Cortex of kidney (tissue), 1 donor: ENCODE measurements around the gene DNAH17.

Experiments used
- DNase-seq: peaks from one replicate; lab custom pipeline; 2025; lab: John Stamatoyannopoulos, UW

Gene DNAH17

GRCh38 chr17:78577296-78577695 lies at the start of gene DNAH17:
Gene DNAH17, minus strand, starts transcription at chr17:78577396. Its CDS starts 2,339 bp downstream, at chr17:78575057.
- no peak for DNase-seq

GRCh38 chr17:78624324-78625151 lies 47.3 kb upstream of the DNAH17 start:
- DNase-seq, result no peak

- DNase-seq, result no peak
These were observed 46.3 kb upstream of the DNAH17 start for GRCh38 chr17:78623541-78623940.

- DNase-seq, result no peak
These were observed 45.5 kb upstream of the DNAH17 start for GRCh38 chr17:78622491-78623265.

GRCh38 chr17:78621720-78622490 lies 44.7 kb upstream of the DNAH17 start:
- no peak for DNase-seq

GRCh38 chr17:78620099-78620498 lies 42.9 kb upstream of the DNAH17 start:
- no peak for DNase-seq

GRCh38 chr17:78619334-78619733 lies 42.1 kb upstream of the DNAH17 start:
- no peak for DNase-seq

- no peak for DNase-seq
These were observed 41.3 kb upstream of the DNAH17 start for GRCh38 chr17:78618264-78619066.

- no peak for DNase-seq
These were observed 40.4 kb upstream of the DNAH17 start for GRCh38 chr17:78617511-78618061.

- DNase-seq, result no peak
These were observed 39.8 kb upstream of the DNAH17 start for GRCh38 chr17:78616946-78617345.

GRCh38 chr17:78615631-78616030 lies 38.4 kb upstream of the DNAH17 start:
- no peak for DNase-seq

GRCh38 chr17:78613416-78613815 lies 36.2 kb upstream of the DNAH17 start:
- no peak for DNase-seq

- DNase-seq, result no peak
These were observed 34.4 kb upstream of the DNAH17 start for GRCh38 chr17:78611607-78612006.

GRCh38 chr17:78610951-78611511 lies 33.8 kb upstream of the DNAH17 start:
- no peak for DNase-seq

GRCh38 chr17:78609191-78609641 lies 32.0 kb upstream of the DNAH17 start:
- DNase-seq, result no peak

GRCh38 chr17:78608804-78609186 lies 31.6 kb upstream of the DNAH17 start:
- DNase-seq, result no peak

GRCh38 chr17:78608122-78608803 lies 31.1 kb upstream of the DNAH17 start:
- DNase-seq, result no peak

- DNase-seq, result no peak
These were observed 29.8 kb upstream of the DNAH17 start for GRCh38 chr17:78607038-78607437.

GRCh38 chr17:78605886-78606285 lies 28.7 kb upstream of the DNAH17 start:
- no peak for DNase-seq

GRCh38 chr17:78605429-78605828 lies 28.2 kb upstream of the DNAH17 start:
- no peak for DNase-seq
